AG09309 (cell line): ENCODE results near the gene PLD3.

Source experiments
- DNase-seq: peaks from one replicate; pipeline ENCODE4 v3.0.0-alpha.2; 2010; ENCODE audit warnings: low read depth
- H3K4me3 ChIP-seq: 2 replicates; pipeline ENCODE4 v1.5.1; 2011; ENCODE audit warnings: mild to moderate bottlenecking, low read depth, low read length, moderate library complexity; ENCODE audit not compliant: control insufficient read depth
- TF ChIP-seq, protein P1 (sequence below): IDR thresholded peaks from 2 replicates; pipeline ENCODE4 v1.5.1; 2011; ENCODE audit warnings: mild to moderate bottlenecking, low read depth, low read length, inconsistent platforms; ENCODE audit not compliant: insufficient read depth, control insufficient read depth; ENCODE audit errors: missing control alignments

The PLD3 gene, protein sequence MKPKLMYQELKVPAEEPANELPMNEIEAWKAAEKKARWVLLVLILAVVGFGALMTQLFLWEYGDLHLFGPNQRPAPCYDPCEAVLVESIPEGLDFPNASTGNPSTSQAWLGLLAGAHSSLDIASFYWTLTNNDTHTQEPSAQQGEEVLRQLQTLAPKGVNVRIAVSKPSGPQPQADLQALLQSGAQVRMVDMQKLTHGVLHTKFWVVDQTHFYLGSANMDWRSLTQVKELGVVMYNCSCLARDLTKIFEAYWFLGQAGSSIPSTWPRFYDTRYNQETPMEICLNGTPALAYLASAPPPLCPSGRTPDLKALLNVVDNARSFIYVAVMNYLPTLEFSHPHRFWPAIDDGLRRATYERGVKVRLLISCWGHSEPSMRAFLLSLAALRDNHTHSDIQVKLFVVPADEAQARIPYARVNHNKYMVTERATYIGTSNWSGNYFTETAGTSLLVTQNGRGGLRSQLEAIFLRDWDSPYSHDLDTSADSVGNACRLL

DNA sequence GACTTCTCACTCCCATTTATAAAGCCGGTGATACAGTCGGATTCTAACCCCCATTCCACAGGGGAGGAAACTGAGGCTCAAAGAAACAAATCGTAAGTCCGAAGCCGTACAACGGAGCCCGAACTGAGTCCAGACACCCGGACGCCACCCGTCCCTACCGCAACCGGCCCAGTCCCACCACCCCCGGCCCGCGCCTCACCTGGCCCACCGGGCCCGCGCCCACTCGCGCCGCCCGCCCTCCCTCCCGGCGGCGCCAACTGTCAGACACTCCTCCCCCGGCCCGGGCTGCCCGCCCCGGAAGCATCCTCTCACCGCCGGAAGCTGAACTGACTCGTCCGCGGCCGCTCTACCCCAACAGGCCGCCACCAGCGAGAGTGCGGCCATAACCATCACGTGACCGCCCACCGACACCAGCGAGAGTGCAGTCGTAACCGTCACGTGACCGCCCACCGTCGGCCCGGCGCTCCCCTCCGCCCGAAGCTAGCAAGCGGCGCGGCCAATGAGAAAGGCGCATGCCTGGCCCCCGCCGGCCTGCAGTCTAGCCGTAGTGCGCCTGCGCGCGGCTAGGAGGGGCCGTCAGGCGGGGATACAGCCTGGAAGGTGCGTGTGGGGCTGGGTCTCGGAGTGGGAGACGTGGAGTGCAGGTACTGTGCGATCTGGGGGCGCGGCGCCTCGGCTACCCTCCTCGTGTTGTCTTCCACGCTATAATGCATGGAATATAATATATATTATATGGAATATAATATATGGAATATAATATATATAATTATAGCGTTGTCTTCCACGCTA, at the start of gene PLD3, which contains the start of gene C19orf47:
Gene PLD3, plus strand, starts transcription at position 571 of the 789 bp plus-strand sequence. CDS start 17,789 bp downstream, outside the sequence.
Gene C19orf47, minus strand, starts transcription at position 273 of the 789 bp plus-strand sequence. CDS start 6,540 bp downstream, outside the sequence.
- TF ChIP-seq, protein P1, sequence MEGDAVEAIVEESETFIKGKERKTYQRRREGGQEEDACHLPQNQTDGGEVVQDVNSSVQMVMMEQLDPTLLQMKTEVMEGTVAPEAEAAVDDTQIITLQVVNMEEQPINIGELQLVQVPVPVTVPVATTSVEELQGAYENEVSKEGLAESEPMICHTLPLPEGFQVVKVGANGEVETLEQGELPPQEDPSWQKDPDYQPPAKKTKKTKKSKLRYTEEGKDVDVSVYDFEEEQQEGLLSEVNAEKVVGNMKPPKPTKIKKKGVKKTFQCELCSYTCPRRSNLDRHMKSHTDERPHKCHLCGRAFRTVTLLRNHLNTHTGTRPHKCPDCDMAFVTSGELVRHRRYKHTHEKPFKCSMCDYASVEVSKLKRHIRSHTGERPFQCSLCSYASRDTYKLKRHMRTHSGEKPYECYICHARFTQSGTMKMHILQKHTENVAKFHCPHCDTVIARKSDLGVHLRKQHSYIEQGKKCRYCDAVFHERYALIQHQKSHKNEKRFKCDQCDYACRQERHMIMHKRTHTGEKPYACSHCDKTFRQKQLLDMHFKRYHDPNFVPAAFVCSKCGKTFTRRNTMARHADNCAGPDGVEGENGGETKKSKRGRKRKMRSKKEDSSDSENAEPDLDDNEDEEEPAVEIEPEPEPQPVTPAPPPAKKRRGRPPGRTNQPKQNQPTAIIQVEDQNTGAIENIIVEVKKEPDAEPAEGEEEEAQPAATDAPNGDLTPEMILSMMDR, result no peak
- peak; percentile 94 for DNase-seq
- H3K4me3 ChIP-seq, result peak within 1 kb of the TSS; percentile 86

DNA sequence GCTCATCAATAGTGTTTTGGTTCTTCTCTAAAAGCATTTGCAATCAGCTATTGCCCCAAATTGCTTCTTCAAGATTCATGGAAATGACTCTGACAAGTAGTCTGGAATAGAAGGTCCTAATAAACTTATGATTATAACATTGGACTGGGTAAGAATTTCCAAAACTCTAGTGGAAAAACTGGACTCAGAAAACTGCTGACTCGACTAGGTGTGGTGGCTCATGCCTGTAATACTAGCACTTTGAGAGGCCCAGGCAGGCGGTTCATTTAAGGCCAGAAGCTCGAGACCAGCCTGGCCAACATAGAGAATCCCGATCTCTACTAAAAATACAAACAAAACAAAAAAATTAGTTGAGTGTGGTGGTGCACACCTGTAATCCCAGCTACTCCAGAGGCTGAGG, 47.8 kb upstream of the PLD3 start:
- TF ChIP-seq, protein P1, result no peak
- no peak overlapping the region for H3K4me3 ChIP-seq
- DNase-seq, result no peak

DNA sequence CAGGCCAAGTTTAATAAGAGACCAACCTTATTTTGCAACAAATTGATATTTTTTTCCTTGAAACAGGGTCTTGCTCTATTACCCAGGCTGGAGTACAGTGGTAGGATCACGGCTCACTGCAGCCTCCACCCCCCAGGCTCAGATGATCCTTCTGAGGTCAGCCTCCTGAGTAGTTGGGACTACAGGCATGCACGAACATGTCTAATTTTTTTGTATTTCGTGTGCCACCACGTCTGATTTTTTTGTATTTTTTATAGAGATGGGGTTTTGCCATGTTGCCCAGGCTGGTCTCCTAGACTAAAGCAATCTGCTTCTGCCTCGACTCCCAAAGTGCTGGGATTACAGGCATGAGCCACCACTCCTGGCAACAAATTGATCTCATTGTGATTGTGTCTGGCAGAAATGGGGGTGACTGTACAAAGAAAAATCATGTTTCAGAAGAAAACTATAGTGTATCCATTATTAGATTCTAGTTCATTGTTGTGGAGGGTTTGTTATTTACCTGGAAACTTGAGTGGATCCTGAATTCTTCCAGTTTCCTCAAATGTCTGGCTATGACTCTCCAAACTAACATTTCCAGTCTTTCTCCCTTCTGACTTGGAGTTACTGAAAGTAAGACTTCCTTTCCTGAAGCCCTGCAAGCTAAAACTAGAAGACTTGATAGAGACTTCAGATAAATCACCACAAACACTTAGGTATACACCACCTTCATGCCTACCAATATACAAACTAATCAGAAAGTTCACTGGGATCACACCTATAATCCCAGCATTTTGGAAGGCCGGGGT, 46.1 kb upstream of the PLD3 start:
- TF ChIP-seq, protein P1, result no peak
- DNase-seq, result no peak
- H3K4me3 ChIP-seq, result no peak overlapping the region

DNA sequence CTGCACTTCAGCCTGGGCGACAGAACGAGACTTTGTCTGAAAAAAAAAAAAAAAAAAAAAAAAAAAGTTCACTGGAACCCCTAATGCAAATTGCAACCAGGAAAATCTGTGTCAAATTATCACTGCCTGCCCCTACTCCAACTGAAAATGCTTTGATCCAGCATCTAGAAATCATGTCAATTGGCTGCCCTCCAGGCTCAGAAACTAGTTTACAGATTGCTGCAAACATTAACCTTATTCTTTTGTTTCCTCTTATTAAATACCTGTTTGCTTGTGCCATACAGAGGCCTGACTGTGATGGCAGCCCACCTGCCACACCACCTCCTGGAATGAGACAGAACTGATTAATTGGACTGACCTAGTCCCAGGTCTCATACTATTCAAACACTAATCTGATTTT, 44.7 kb upstream of the PLD3 start:
- H3K4me3 ChIP-seq, result no peak overlapping the region
- TF ChIP-seq, protein P1, result no peak
- no peak for DNase-seq

DNA sequence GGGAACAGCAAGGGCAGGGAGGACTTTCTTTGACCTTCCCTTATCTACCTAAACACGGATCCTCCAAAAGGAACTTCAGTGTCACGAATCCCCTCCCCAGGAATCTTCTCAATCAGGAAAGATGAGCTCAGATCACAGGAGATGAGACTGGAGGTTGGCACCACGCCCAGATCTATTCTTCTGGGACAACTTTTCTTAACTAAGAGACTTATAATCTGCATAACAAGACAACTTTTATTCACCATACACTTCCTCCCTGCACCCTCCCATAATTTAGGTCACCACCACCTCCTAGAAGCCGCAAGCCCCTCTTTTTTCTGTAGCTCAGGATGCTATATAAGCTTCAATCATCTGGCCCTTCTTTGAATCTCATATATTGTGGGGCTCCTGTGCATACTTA, 44.2 kb upstream of the PLD3 start:
- TF ChIP-seq, protein P1, result no peak
- H3K4me3 ChIP-seq, result no peak overlapping the region
- no peak for DNase-seq

DNA sequence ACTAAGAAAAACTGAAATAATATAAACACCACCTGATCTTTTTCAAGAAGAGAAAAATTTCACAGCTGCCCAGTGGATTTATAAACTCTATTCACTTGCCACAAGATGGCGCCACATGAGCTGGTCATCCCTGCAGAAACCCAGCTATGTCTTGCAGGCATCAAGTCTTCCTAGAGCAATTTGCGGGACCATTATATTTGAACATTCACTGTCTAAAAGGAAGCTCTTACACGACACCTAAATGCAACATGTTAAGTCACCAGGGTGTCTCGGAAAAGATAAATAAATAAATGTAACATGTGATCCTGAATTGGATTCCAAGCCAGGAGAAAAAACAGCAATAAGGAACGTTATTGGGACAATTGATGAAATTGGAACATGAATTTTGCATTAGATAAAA, 43.1 kb upstream of the PLD3 start:
- TF ChIP-seq, protein P1, result peak; percentile 80
- DNase-seq, result peak; percentile 72
- no peak overlapping the region for H3K4me3 ChIP-seq
